SK-N-MC (cell line): ENCODE measurements around the gene ABCD2.

Experiments used
- EZH2 ChIP-seq: fragments of 200-600 bp; sonication (generic); IDR thresholded peaks from one replicate; pipeline ENCODE4 v1.6.1; 2017; ENCODE audit warnings: antibody characterized with exemption
- FOXP2 ChIP-seq: optimal IDR thresholded peaks from 2 replicates; pipeline ENCODE3; 2011; ENCODE audit warnings: mild to moderate bottlenecking, moderate library complexity; ENCODE audit not compliant: insufficient read depth; ENCODE audit errors: extremely low read length, control extremely low read depth
- POLR2AphosphoS5 ChIP-seq: IDR thresholded peaks from 2 replicates; pipeline ENCODE4 v1.6.1; 2012; ENCODE audit warnings: mild to moderate bottlenecking, low read depth, low read length, borderline replicate concordance

- TF ChIP-seq POLR2AphosphoS5 (no peak), EZH2 (no peak), FOXP2 (no peak)
These were observed 7.8 kb downstream of the ABCD2 start for GRCh38 chr12:39611818-39612217.
